T follicular helper cell (primary cell): Measurements from ENCODE around the gene KCNK10.
"Not testable (repeated sequence)": the region's sequence is repeated elsewhere in the genome, so short reads cannot be mapped to it uniquely, and the experiment has no call there.

Experiments used
- DNase-seq: peaks from one replicate; pipeline ENCODE4 v3.0.0-alpha.2; 2020; ENCODE audit warnings: low read depth

KCNK10 gene

DNA sequence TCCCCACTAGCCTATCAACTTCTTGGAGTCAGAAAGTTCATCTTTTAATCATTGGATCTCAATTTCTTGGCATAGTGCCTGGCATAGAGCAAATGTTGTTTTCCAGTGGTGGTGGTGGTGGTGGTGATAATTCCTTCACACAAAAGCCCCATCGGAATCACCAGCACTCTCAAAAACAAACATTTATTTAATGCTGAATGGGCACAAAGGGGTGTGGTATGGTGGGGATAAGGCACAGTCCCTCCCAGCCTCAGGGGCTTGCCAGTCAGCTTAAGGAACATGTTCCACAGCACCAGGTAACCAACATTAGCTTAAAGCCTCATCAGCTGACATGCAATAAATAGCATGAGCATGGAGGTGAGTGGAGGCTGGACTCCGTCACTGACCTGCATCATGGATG lies 56.6 kb downstream of the KCNK10 start:
- DNase-seq = no peak

DNA sequence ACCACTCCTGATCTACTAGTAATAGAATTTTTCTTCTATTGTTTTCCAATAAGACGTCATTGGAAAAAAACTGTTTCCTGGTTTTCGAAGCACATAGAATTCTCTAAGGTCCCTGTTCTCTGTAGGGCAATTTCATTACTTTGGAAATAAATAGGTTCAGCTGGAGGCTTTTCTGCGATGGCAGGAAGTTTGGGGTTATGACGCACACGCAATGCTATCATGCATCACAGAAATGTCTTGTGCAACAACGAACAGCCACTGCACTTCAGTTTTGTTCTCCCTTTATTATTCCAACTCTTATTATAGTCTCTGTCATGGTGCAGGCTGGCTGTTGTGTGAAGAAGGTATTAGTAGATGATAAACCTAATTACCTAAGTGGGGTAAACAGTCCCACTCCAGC lies 59.0 kb downstream of the KCNK10 start:
- no peak for DNase-seq

DNA sequence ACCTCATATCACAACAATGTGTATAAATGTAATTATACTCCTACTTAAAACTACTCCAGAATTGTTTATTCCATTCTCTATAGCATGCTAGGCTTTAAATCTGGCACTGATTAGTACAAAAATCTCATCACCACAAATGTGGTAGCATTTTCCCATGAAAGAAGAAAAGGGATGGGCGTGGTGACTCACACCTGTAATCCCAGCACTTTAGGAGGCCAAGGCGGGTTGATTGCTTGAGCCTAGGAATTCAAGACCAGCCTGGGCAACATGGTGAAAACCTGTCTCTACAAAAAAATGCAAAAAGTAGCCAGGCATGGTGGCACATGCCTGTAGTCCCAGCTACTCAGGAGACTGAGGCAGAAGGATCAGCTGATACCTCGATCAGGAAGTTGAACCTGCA lies 61.8 kb downstream of the KCNK10 start:
- not testable (repeated sequence) for DNase-seq

GRCh38 chr14:88258021-88258420 lies 65.0 kb downstream of the KCNK10 start:
- no peak for DNase-seq

GRCh38 chr14:88256997-88257950 lies 65.8 kb downstream of the KCNK10 start:
- DNase-seq = no peak

GRCh38 chr14:88255798-88256197 lies 67.3 kb downstream of the KCNK10 start:
- DNase-seq = no peak

DNA sequence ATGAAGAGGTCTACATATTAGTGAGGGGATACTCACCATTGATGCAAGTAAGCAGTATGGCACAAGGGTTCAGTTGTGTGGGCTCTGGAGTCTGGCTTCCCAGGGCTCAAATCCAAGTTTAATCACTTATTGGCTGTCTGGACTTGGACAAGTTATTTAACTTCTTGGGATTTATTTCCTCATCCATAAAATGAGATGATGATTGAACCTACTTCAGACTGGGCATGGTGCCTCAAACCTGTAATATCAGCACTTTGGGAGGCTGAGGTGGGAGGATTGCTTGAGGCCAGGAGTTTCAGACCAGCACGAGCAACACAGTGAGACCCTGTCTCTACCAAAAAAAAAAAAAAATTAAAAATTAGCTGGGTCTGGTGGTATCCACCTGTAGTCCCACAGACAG lies 67.9 kb downstream of the KCNK10 start:
- no peak for DNase-seq

- no peak for DNase-seq
These were observed 70.6 kb downstream of the KCNK10 start for GRCh38 chr14:88252498-88252897.

- no peak for DNase-seq
These were observed 71.4 kb downstream of the KCNK10 start for GRCh38 chr14:88251650-88252049.

- no peak for DNase-seq
These were observed 73.8 kb downstream of the KCNK10 start for GRCh38 chr14:88249266-88249665.

DNA sequence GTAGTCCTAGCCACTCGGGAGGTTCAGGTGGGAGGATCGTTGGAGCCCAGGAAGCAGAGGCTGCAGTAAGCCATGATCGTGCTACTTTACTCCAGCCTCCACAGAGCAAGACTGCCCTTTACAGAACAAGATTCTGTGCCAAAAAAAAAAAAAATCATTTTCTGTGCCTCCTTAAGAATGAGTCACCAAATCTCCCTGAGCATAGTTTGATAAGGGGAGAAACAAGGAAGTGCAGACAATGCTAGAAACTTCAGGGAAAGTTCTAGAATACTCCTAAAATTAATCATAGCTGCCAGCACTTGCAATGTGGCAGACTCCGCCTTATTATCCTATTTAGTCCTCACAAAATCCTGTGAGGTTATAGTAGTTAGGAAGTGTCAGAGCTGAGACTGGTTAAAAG lies 74.5 kb downstream of the KCNK10 start:
- no peak for DNase-seq

- DNase-seq = no peak
These were observed 75.8 kb downstream of the KCNK10 start for GRCh38 chr14:88247228-88247627.

- no peak for DNase-seq
These were observed 77.7 kb downstream of the KCNK10 start for GRCh38 chr14:88245321-88245720.

DNA sequence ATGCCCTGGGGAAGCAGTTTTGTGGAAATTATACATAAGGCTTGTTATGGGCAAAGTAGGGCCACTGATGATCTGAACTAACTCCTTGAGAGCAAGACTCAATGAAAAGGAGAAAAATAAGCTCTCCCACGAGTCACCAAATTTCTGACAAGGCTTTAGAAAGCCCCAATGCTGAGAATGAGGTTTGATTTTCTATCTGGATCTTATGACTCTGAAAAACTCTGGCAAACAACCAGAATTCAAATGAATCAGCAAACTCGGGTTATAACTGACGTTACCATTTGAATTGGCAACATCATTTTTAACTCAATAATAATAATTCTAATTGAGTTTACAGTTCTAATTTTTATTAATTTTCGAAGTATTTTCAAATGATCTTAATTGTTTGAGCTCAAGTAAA lies 79.1 kb downstream of the KCNK10 start:
- no peak for DNase-seq

DNA sequence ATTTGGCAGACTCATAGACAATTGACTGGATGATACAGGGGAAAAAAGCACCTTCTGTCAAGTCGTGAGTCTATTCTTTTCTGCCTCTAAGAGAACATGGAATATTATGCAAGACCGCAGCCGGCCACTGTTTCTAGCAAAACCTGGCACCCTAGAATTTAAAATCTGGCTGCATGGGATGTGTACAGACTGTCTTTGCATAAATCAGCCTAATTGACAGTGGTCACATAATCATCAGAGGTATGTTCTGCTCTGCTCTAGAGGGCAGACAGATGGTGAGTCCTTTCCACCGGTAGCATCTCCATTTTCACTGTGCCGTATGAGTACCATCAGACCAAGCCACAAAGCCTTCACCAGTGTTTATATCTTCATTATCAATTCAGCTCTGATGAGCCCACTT lies 80.6 kb downstream of the KCNK10 start:
- no peak for DNase-seq

DNA sequence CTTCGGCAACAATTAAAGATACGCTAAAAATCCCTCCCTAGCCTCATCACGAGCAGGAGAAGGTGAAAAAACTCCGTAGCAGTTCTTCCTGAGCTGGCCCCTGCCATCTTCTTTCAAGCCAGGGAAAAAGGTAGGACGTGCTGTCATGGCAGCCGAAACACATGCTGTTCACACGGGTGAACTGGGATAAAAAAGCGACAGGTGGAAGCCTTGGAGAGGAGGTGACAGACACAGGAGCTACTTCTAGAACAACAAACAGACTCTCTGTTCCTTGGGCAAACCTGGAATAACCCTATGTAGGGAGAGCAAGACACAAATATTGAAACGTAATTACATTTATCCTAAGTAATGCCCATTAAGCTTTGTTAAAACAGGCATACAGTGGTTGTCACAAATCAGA lies 81.3 kb downstream of the KCNK10 start:
- DNase-seq = no peak

GRCh38 chr14:88234442-88234841 lies 88.6 kb downstream of the KCNK10 start:
- no peak for DNase-seq

DNA sequence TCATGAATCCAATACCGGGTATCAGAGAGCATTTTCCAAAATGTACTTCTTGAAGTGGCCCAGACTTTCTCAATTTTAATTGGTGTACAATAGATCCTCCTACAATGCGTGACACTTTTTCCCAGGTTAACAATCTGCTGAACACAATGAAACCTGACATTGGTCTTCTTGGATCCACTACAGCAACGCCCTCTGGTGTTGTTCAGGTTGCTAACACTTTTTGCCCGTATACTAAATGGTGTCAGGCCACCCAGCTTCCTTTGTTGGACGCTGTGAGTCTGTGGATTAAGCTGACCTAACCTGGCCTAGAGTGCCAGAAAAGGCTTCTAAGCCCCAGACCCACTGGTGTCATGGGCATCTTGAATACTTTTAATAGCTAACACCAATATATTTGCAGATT lies 89.2 kb downstream of the KCNK10 start:
- DNase-seq = no peak

DNA sequence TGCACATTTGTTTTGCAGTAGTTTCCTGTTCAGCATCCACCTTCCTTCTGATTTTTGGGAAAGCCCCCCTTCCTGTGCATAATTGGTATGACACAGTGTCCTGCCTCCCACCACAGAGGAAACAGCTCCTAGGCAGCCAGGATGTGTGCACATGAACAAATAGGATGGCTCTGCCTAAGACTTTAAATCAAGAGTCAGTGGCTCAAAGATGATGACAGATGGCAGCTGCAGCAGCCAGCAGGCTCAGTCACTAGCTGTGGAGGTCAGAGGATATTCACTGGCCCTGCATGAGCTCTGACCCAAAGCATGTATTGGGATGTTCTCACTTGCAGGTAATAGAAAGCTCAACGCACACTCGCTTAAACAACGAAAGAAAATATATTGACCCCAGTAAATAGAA lies 90.3 kb downstream of the KCNK10 start:
- no peak for DNase-seq

- no peak for DNase-seq
These were observed 91.5 kb downstream of the KCNK10 start for GRCh38 chr14:88231603-88232002.

DNA sequence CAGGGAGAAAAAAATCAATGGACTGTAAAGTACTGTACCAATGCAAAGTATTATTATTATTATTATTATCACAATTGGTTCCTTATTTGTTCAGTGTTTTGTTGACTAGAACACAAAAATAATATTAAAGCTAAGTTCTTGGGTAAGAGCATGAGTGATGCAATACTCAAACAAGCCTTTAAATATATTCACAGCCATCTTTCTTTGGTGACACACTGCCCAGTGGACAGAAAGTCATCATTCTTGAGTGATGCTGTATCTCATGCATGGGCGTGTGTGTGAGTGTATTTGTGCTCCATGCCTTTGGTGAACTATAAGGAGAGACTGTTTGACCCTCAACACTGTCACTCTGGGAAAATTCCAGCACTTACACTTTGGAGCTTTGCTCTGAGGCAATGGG lies 93.6 kb downstream of the KCNK10 start:
- no peak for DNase-seq

DNA sequence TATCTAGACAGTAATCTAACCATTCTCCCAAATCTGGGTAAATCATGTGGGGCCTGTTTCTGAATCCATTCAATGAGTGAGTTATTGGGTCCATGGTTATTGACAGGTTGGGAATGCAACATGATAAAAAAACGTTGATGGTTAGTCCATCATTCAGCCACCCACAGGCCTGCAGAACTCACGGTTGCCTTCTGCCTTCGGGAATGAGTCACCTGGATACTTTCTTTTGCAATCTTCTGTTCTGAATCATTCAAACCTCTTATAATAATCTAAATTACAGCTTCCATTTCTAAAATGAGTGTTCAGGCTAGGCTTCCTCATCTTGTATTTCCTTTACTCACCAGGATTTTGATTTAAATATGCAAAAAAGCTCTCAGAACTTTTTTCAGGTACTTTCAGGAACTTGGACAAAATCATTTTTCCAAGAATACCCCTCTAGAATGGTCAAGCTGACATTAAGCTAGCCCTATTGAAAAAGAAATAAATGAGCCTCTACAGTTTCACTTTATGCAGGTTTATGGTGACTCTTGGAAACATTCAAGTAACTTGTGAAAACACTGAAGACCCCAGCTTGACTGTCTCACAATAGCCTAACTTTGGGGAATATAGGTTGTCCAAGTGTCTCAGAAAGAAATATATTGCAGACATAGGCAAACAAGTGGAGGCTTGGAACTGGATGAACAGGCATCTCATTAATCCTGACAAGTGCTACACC lies 94.4 kb downstream of the KCNK10 start:
- no peak for DNase-seq

GRCh38 chr14:88227693-88228092 lies 95.4 kb downstream of the KCNK10 start:
- DNase-seq = no peak
